HAP-1 (cell line): ENCODE results near the gene TAX1BP3.
A peak's percentile ranks its signal among the peaks of the same experiment; 100 is the strongest.

Source experiments
- DNase-seq, 2 experiments: peaks; one replicate each; pipeline ENCODE4 v3.0.0-alpha.2; 2016 to 2020; ENCODE audit warnings: low spot score in 2 of 2
- H3K27me3 ChIP-seq: fragments of 250-450 bp; sonication (Bioruptor Pico); 2 replicates; pipeline ENCODE4 v1.5.1; 2020; ENCODE audit warnings: low read depth, mild to moderate bottlenecking, moderate library complexity
- H3K36me3 ChIP-seq: fragments of 250-450 bp; sonication (Bioruptor Pico); replicated peaks from 2 replicates; pipeline ENCODE4 v1.5.1; 2020; ENCODE audit warnings: mild to moderate bottlenecking
- H3K4me1 ChIP-seq: fragments of 250-450 bp; sonication (Bioruptor Pico); 2 replicates; pipeline ENCODE4 v1.5.1; 2020; ENCODE audit warnings: mild to moderate bottlenecking
- H3K4me3 ChIP-seq: fragments of 250-450 bp; sonication (Bioruptor Pico); 2 replicates; pipeline ENCODE4 v1.5.1; 2020; ENCODE audit warnings: mild to moderate bottlenecking, moderate library complexity
- H3K9me3 ChIP-seq: fragments of 250-450 bp; sonication (Bioruptor Pico); 2 replicates; pipeline ENCODE4 v1.5.1; 2020; ENCODE audit warnings: mild to moderate bottlenecking, moderate library complexity
- in situ Hi-C: fragments of 300-500 bp; cut with MboI; formaldehyde crosslinking; loops from 3 replicates; pipeline ENCODE4 v1.14.3; 2020; ENCODE audit warnings: low sequenced_read_pairs, inconsistent platforms, mixed read lengths

Gene TAX1BP3

DNA sequence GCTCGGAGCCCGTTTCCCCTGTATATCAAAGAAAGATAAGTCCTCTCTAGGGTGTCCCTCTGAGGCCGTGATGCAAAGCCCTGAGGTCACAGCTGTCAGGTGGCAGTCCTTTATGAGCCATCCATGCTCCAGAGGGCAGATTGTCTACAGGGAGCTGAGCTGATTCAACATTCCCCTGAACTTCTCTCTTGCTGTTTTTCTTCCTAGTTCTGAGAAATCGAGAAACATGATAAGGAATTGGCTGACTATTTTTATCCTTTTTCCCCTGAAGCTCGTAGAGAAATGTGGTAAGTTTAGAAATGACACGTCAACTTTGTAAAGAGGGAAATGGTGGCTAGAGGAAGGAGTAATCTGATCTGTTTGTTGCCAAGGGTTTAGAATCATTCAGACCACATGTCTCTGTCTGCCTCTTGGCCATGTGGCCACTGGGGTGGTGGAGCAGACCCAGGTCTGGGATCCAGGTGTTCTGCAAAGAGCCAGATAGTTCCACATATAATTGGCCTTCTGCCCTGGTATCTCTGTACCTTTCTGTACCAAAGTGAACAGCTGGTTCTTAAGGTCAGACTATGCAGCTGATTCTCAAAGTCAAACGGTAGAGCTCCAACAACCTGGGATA is 28.3 kb downstream of the TAX1BP3 start:
- H3K4me3 ChIP-seq, result no peak overlapping the region
- in situ Hi-C loops, result no loop called here
- H3K4me1 ChIP-seq, result no peaks in the 10 kb centered on the region; the same call in 1 of the 2 replicates
- no peaks in the 10 kb centered on the region for H3K27me3 ChIP-seq
- H3K36me3 ChIP-seq, result peaks cover 3% of the 10 kb centered on the region; the same call in 1 of the 2 replicates
- DNase-seq, result no peak
- H3K9me3 ChIP-seq, result no peaks in the 10 kb centered on the region; the same call in 1 of the 2 replicates

DNA sequence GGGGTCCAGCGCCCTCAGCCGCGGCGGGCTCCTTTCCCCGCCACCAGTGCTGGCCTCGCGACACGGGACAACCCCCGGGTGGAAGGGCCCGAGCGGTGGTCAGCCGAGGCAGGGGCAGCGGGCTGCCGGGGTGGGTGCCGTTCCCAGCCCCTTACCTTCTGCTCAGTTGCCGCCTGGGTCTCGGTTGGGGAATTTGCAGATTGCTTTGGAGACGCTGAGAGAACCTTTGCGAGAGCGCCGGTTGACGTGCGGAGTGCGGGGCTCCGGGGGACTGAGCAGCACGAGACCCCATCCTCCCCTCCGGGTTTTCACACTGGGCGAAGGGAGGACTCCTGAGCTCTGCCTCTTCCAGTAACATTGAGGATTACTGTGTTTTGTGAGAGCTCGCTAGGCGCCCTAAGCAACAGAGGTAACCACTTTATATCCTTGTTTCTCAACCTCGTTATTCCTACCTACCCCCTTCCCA is 31.4 kb downstream of the TAX1BP3 start:
- Histone ChIP-seq H3K4me1 (peaks cover 4% of the 10 kb centered on the region), H3K9me3 (no peaks in the 10 kb centered on the region; the same call in 1 of the 2 replicates), H3K36me3 (peaks cover 11% of the 10 kb centered on the region), H3K4me3 (peak overlapping the region; percentile 98), H3K27me3 (no peaks in the 10 kb centered on the region)
- in situ Hi-C loops, result no loop called here
- DNase-seq, result no peak

DNA sequence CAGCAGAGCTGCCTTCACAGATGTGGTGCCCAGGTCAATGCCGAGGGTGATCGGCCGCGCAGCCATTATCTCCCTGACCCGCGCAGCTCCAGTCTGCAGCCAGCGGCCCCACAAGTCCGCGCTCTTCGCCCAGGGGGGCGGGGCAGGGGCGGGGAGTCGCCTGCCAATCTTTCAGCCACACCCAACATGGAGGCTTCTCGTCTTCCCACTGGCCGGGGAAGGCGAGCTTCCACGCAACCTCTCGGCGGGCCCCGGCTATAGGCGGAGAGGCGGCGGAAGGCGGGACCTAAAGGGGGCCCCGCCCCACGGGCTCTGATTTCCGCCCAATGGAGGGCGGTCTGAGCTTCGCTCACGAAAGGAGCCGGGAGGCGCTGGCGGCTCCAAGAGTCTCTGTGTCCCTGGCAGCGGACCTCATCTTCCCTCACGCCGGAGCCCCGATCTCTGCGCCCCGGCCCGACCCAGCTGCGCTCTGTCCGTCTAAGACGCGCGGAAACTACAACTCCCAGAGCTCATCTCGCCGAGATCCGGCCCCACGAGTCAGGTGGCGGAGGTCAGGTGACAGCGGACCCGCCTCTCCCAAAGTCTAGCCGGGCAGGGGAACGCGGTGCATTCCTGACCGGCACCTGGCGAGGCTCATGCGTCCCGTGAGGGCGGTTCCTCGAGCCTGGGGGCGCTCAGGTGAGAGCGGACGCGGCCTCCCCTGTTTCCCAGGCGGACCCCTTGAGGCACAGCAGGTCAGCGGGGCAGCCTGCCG is 32.0 kb downstream of the TAX1BP3 start, which contains the start of the genes CTNS and SHPK:
TSS of gene CTNS (plus strand) at position 607 of the 754 bp plus-strand sequence. CDS start 3,447 bp downstream, outside the sequence.
TSS of gene SHPK (minus strand) at position 97 of the 754 bp plus-strand sequence. CDS start at position 66, 31 bp downstream.
- no peaks in the 10 kb centered on the region for H3K27me3 ChIP-seq
- in situ Hi-C loops, result no loop called here
- peak within 1 kb of the TSS; percentile 98 for H3K4me3 ChIP-seq
- DNase-seq, result peak; percentile 93 to 97
- peaks cover 4% of the 10 kb centered on the region for H3K4me1 ChIP-seq
- no peaks in the 10 kb centered on the region; the same call in 1 of the 2 replicates for H3K9me3 ChIP-seq
- H3K36me3 ChIP-seq, result peaks cover 11% of the 10 kb centered on the region

DNA sequence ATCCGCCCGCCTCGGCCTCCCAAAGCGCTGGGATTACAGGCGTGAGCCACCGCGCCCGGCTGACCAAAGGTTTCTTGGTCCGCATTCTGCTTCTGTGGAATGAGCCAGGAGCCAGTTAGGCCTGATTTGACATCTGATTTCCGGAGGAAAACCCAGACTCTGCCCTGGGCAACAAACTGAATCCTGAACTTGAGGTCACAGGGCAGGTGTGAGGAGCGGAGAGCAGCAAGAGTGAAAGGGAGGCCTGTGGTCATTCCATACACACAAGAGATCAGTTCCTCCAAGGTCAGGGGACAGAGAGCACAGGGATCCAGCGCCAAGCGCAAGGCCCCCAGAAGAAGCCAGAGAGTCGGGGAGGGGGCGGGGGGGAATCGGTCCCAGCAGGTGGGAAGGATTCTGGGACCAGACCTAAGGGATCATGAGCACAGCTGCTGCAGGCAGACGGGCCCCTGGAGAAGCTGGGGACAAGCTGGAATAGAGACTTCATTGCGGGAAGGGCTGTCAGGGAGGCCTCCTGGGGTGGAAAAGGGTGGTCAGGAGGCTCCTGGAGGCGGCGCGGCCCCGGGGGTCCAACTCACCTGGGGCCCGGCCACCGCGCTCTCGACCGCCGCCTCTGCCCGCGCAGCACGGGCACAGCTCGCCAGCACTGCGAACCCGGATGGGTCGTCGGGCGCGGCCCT is 32.8 kb downstream of the TAX1BP3 start:
- Histone ChIP-seq H3K4me3 (peak overlapping the region; percentile 98), H3K36me3 (peaks cover 10% of the 10 kb centered on the region), H3K9me3 (no peaks in the 10 kb centered on the region; the same call in 1 of the 2 replicates), H3K4me1 (peaks cover 4% of the 10 kb centered on the region), H3K27me3 (no peaks in the 10 kb centered on the region)
- in situ Hi-C loops, result no loop called here
- peak in 1 of 2 experiments; percentile 30 for DNase-seq

DNA sequence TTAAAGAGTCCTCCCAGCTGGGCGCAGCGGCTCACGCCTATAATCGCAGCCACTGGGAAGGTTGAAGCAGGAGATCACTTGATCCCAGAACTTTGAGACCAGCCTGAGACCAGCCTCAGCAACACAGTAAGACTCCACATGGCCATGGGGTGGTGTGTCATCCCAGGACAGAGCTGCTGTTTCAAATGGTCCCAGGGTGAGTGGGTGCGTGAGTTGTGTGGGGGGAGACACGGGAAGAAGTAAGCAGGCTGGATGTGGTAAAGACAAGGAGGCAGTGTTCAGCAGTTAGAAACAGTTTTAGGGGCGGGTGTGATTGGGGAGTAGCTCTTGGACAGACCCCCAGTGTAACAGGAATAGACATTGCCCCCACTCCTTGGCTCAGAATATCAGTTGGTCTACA is 36.1 kb downstream of the TAX1BP3 start:
- Histone ChIP-seq H3K27me3 (no peaks in the 10 kb centered on the region), H3K36me3 (peaks cover 36% of the 10 kb centered on the region), H3K4me3 (no peak overlapping the region), H3K9me3 (no peaks in the 10 kb centered on the region; the same call in 1 of the 2 replicates), H3K4me1 (peaks cover 4% of the 10 kb centered on the region)
- in situ Hi-C loops, result no loop called here
- no peak for DNase-seq

DNA sequence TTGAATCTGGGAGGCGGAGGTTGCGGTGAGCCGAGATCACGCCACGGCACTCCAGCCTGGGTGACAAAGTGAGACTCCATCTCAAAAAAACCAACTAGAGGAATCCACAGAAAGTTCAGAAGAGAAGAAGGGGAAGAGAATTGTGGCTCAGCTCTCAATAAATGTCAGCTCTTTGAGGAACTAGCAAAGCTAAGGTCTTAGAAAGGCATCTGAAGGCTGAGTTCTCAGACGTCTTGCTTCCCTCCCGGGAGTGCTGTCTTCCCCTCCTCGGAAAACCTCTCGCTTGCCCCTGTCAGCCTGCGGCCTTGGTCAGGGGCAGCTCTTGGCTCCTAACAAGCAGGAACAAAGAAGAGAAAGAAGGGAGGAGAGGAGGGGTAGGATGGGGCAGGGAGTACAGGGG is 37.6 kb downstream of the TAX1BP3 start:
- no peak for DNase-seq
- Histone ChIP-seq H3K4me1 (peaks cover 4% of the 10 kb centered on the region), H3K9me3 (no peaks in the 10 kb centered on the region; the same call in 1 of the 2 replicates), H3K4me3 (no peak overlapping the region), H3K27me3 (no peaks in the 10 kb centered on the region), H3K36me3 (peaks cover 41% of the 10 kb centered on the region)
- in situ Hi-C loops, result no loop called here

DNA sequence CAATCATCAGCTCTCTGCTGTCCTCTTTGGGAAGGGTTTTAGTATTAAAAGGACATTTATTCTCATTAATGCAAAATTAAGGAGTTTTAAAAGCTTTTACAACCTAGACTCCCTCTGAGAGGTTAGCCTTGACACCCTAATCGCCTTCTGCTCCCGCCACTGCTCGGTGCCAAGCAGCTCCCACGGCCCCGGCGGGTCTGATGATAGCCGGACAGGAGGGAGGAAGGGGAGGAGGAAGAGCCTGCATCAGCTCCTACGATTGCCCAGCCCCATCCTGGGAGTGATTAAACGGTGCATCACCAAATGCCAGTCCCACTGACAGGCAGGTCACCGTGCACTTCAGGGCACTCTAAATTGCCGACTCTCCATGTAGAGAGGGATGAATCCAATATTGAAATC is 40.6 kb downstream of the TAX1BP3 start:
- H3K4me1 ChIP-seq, result no peaks in the 10 kb centered on the region
- H3K36me3 ChIP-seq, result peaks cover 60% of the 10 kb centered on the region
- H3K27me3 ChIP-seq, result no peaks in the 10 kb centered on the region
- no peak for DNase-seq
- in situ Hi-C loops, result no loop called here
- H3K4me3 ChIP-seq, result no peak overlapping the region
- no peaks in the 10 kb centered on the region for H3K9me3 ChIP-seq

DNA sequence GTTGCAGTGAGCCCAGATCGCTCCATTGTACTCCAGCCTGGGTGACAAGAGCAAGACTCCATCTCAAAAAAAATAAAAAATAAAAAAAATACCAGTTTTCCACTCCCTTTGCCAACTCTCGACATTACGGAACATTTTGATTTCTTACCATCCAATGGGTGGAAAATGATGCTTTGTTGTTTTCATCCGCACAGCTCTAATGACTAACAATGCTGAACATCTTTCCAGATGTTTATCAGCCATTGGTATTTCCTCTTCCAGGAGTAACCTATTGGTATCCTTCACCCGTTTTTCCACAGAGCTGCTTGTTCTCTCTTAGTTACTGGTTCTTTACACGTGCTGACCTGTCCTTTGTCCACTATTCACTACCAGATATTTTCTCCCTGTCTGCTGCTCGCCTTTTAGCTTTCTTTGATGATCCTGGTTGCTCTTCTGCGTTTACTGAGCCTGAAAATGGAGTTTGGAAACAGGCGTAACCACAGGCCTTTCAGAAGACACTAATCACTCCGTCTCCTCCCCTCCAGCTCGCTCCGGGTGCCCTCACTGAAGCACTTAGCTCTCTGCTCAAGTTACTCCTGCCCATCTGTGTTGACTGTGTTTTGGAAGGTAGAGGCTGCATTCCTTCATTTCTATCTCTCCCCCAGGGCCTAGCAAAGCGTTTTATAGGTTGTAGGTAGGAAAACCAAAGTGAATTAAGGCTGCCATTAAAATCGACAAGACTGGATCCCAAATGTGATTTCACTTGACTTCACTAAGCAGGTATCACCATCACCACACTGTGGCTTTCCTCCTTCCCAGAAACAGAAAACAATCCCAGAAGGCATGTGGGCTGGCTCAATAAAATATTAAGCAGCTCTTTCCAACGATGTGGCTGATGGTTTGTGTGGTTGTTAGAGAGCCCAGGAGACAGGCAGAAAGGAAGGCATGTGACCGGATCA is 41.3 kb downstream of the TAX1BP3 start:
- H3K4me3 ChIP-seq, result no peak overlapping the region
- H3K4me1 ChIP-seq, result no peaks in the 10 kb centered on the region
- peaks cover 60% of the 10 kb centered on the region for H3K36me3 ChIP-seq
- H3K27me3 ChIP-seq, result no peaks in the 10 kb centered on the region
- in situ Hi-C loops, result no loop called here
- H3K9me3 ChIP-seq, result no peaks in the 10 kb centered on the region
- DNase-seq, result no peak

DNA sequence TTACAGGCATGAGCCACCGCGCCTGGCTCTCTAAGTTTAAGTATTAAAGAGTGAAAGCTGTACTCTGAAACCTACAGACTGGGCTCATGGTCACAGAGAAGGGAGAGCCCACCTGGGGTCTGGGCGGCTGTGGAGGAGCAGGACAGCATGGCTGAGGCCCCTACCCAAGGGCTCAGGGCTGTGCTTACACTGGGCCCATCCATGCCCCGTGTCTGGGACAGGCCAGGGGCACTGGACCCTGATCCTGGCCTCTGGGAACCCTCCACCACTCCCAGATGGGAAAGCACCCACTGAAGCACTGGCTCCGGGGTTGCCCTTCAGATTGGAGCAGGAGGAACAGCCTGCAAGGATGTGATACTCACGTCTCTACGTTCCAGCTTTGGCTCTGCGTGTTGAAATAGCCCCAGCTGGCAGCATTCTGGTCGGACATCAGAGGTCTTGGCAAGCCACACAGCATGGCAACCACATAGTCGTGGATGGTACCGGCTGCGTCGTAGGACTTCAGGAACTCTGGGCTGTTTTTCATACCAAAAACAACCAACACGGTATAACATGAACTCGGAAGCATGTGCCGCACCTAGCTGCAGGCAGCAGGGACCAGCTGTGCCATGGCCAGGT is 45.3 kb downstream of the TAX1BP3 start:
- Histone ChIP-seq H3K9me3 (no peaks in the 10 kb centered on the region), H3K27me3 (no peaks in the 10 kb centered on the region), H3K36me3 (peaks cover 63% of the 10 kb centered on the region), H3K4me3 (no peak overlapping the region), H3K4me1 (no peaks in the 10 kb centered on the region)
- in situ Hi-C loops, result no loop called here
- no peak for DNase-seq

DNA sequence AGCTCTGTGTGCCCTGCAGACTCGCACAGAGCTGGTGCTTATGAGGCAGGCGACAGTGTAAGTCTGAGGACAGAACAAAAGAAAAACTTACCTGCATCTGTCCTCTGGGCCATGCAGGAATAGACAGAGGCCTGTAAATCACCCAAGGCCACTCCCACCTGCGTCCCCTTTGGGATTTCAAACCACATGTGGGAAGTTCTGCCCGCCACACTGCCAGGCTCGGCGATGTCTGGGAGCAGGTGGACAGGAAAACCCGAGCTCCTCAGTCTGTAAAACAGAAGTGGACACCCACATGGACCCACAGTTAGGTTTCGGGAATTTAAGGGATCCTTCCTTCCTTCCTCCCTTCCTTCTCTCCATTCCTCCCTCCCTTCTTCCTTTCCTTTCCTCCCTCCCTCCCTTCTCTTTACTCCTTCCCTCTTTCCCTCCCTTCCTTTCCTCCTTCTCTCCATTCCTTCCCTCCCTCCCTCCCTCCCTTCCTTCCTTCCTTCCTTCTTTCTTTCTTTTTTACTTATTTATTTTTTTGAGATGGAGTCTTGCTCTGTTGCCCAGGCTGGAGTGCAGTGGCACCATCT is 47.1 kb downstream of the TAX1BP3 start:
- Histone ChIP-seq H3K27me3 (no peaks in the 10 kb centered on the region), H3K36me3 (peaks cover 62% of the 10 kb centered on the region), H3K4me1 (no peaks in the 10 kb centered on the region), H3K9me3 (no peaks in the 10 kb centered on the region), H3K4me3 (no peak overlapping the region)
- in situ Hi-C loops, result no loop called here
- DNase-seq, result no peak

DNA sequence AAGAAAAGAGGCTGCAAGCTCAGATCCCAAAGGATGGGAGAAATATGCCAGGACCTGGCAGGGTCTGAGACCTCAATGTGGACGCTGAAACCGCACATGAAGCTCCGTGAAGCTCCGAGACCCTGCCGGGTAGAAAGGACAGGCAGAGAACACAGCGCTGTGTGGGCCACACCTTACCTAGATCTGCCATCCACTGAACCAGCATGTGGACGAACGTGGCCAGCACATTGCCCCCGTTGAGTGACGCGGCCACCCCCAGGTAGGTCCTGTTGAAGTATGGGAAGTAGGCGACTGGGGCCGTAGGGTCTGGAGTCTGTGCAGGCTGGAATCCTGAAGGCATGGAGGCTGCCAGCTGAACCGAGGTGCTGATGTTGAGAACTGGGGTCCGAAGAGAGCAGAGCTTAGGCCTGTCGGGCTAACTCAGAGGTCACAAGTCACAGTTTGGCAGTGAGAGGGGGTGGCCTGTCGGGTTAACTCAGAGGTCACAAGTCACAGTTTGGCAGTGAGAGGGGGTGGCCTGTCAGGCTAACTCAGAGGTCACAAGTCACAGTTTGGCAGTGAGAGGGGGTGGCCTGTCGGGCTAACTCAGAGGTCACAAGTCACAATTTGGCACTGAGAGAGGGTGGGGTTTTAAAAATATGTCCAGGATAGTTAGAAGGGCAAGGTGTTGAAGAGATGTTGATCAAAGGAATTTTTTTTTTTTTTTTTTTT is 53.1 kb downstream of the TAX1BP3 start:
- in situ Hi-C loops, result no loop called here
- Histone ChIP-seq H3K9me3 (no peaks in the 10 kb centered on the region), H3K36me3 (peaks cover 40% of the 10 kb centered on the region), H3K4me1 (no peaks in the 10 kb centered on the region), H3K4me3 (no peak overlapping the region), H3K27me3 (no peaks in the 10 kb centered on the region)
- DNase-seq, result no peak

DNA sequence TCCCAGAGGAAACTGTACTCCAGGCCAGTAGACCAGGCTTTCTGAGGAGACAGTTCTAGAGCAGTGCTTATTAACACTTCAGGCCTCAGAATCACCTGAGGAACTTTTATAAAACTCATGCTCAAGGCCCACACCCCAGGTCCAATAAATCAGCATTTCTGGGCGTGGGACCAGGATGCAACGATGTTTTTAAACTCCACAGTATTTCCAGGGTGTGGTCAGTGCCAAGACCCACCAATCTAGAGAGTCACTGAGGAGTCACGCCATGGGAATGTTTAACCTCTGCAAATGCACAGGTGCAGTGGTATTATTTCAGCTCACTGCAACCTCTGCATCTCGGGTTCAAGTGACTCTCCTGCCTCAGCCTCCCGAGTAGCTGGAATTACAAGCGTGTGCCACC is 55.3 kb downstream of the TAX1BP3 start:
- Histone ChIP-seq H3K4me3 (no peak overlapping the region), H3K27me3 (no peaks in the 10 kb centered on the region), H3K36me3 (peaks cover 44% of the 10 kb centered on the region), H3K9me3 (no peaks in the 10 kb centered on the region), H3K4me1 (no peaks in the 10 kb centered on the region)
- in situ Hi-C loops, result no loop called here
- no peak for DNase-seq
